K562 (cell line): ENCODE measurements around the gene XCL1. TPM values are rescaled to one million over a fixed set of nuclear protein-coding genes. Genes with fewer than 3 reads are reported as not detected.

ENCODE experiments used
- MEF2D ChIP-seq: conservative IDR thresholded peaks from 2 replicates; pipeline ENCODE4 v1.6.1; 2016; ENCODE audit warnings: low read depth, missing genetic modification characterization, missing compliant biosample characterization
- MYC ChIP-seq, 2 experiments: fragments of 250-450 bp in 1 of 2; sonication (Bioruptor Pico) in 1 of 2; IDR thresholded peaks; 2 replicates each; pipeline versions ENCODE4 v1.5.1 to v1.6.1; 2012 to 2021; ENCODE audit warnings: low read depth in 2 of 2, borderline replicate concordance in 1 of 2, improper control_type of control experiment in 1 of 2, low read length in 1 of 2, mild to moderate bottlenecking in 1 of 2, moderate library complexity in 1 of 2
- NUFIP1 ChIP-seq: fragments of 450-650 bp; IDR thresholded peaks from 2 replicates; pipeline ENCODE4 v1.6.1; 2018; ENCODE audit not compliant: partially characterized antibody
- SNRNP70 ChIP-seq: fragments of 200-400 bp; formaldehyde crosslinking; optimal IDR thresholded peaks from 2 replicates; pipeline ENCODE3; 2017; ENCODE audit warnings: low read depth, low read length
- ZNF282 ChIP-seq: sonication (generic); formaldehyde crosslinking; IDR thresholded peaks from 2 replicates; pipeline ENCODE4 v1.8.1; 2023; ENCODE audit warnings: missing genetic modification reagents
- polyA plus RNA-seq, 8 experiments: library from polyadenylated mRNA; depleted of rRNA in 4 of 8; stranded (reverse) in 5 of 8; unstranded in 3 of 8; fragments of >200 nt; fragmentation: Nextera tagmentation in 2 of 8; fragmentation: Illumina TruSeq in 1 of 8; extraction: Ambion mirVana in 2 of 8; extraction: Trizol in 1 of 8; gene quantifications; 2 replicates each; pipeline versions ENCODE4 v1.2.1 to v1.2.3, GENCODE V29; 2011 to 2014; ENCODE audit warnings: inconsistent platforms in 1 of 8, missing spikeins in 1 of 8
- total RNA-seq, 7 experiments: library from RNA; depleted of rRNA in 6 of 7; stranded (reverse); fragments of >200 nt in 6 of 7; fragmentation: Illumina TruSeq in 2 of 7; extraction: Trizol in 2 of 7; gene quantifications; 2 replicates each; pipeline versions ENCODE4 v1.2.1 to v1.2.3, GENCODE V29; 2011 to 2021; ENCODE audit warnings: low replicate concordance in 1 of 7
- TF ChIP-seq, protein P1 (sequence below), 2 experiments: fragments of 450-650 bp; conservative IDR thresholded peaks; 2 replicates each; pipeline ENCODE4 v1.6.1; 2017; ENCODE audit warnings: mild to moderate bottlenecking in 2 of 2, moderate library complexity in 2 of 2
- TF ChIP-seq, protein P2 (sequence below): IDR thresholded peaks from 3 replicates; pipeline ENCODE4 v1.6.1; 2011; ENCODE audit warnings: borderline replicate concordance, mild to moderate bottlenecking, moderate library complexity; ENCODE audit not compliant: insufficient read length; ENCODE audit errors: extremely low read depth
- TF ChIP-seq, protein P3 (sequence below): IDR thresholded peaks from 2 replicates; pipeline ENCODE4 v1.6.1; 2011; ENCODE audit warnings: borderline replicate concordance, low read depth, mild to moderate bottlenecking, moderate library complexity, low read length; ENCODE audit not compliant: insufficient read depth, poor library complexity, severe bottlenecking
- TF ChIP-seq, protein P4 (sequence below), 2 experiments: fragments of 450-650 bp in 1 of 2; IDR thresholded peaks; 2 replicates each; pipeline ENCODE4 v1.6.1; 2011 to 2017; ENCODE audit warnings: low read depth in 2 of 2, antibody characterized with exemption in 1 of 2, borderline replicate concordance in 1 of 2, low read length in 1 of 2, mild to moderate bottlenecking in 1 of 2, mixed read lengths in 1 of 2; ENCODE audit not compliant: control insufficient read depth in 1 of 2
- TF ChIP-seq, protein P5 (sequence below): fragments of 250-450 bp; sonication (Bioruptor Pico); IDR thresholded peaks from 2 replicates; pipeline ENCODE4 v1.5.0; 2020; ENCODE audit warnings: mild to moderate bottlenecking
- TF ChIP-seq, protein P6 (sequence below): sonication (generic); formaldehyde crosslinking; IDR thresholded peaks from 2 replicates; pipeline ENCODE4 v1.8.1; 2023; ENCODE audit warnings: mild to moderate bottlenecking, missing genetic modification reagents

The XCL1 gene
- total and polyA plus RNA-seq, 9 of the 15 experiments (the other 6 are each of a cell fraction or from before 2014, with no cell fraction given), result 0.06 to 0.09 (median 0.06) TPM; not detected in 6

DNA sequence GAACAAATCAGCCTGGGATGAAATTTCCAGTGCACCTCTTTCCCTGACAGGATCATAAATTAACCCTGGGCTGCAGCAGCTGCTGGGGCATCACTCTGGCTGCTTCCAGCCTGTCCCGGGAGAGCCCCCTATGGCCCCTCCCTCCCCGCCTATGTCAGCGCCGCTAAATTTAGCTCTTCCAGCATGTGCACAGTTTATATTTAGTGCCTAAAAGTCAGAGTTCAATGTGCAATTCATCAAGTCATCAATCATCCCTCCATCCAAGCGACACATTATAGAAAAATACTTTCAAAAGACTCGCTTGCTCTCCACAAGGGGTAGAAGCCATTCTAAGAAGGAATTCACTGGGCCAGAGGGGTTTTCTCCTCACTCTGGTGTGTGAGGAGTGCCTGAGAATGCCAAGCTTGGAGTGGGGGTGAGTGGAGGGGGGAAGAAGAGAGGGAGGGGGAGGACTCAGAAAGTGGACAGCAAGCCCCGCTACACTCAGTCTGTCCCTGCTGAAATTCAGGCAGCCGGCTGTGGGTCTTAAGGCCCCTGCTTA is 37.4 kb downstream of the XCL1 start (continued):
- TF ChIP-seq, protein P1, sequence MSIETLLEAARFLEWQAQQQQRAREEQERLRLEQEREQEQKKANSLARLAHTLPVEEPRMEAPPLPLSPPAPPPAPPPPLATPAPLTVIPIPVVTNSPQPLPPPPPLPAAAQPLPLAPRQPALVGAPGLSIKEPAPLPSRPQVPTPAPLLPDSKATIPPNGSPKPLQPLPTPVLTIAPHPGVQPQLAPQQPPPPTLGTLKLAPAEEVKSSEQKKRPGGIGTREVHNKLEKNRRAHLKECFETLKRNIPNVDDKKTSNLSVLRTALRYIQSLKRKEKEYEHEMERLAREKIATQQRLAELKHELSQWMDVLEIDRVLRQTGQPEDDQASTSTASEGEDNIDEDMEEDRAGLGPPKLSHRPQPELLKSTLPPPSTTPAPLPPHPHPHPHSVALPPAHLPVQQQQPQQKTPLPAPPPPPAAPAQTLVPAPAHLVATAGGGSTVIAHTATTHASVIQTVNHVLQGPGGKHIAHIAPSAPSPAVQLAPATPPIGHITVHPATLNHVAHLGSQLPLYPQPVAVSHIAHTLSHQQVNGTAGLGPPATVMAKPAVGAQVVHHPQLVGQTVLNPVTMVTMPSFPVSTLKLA (conservative IDR thresholded peaks at IDR 0.05), result no peak
- TF ChIP-seq, protein P2, sequence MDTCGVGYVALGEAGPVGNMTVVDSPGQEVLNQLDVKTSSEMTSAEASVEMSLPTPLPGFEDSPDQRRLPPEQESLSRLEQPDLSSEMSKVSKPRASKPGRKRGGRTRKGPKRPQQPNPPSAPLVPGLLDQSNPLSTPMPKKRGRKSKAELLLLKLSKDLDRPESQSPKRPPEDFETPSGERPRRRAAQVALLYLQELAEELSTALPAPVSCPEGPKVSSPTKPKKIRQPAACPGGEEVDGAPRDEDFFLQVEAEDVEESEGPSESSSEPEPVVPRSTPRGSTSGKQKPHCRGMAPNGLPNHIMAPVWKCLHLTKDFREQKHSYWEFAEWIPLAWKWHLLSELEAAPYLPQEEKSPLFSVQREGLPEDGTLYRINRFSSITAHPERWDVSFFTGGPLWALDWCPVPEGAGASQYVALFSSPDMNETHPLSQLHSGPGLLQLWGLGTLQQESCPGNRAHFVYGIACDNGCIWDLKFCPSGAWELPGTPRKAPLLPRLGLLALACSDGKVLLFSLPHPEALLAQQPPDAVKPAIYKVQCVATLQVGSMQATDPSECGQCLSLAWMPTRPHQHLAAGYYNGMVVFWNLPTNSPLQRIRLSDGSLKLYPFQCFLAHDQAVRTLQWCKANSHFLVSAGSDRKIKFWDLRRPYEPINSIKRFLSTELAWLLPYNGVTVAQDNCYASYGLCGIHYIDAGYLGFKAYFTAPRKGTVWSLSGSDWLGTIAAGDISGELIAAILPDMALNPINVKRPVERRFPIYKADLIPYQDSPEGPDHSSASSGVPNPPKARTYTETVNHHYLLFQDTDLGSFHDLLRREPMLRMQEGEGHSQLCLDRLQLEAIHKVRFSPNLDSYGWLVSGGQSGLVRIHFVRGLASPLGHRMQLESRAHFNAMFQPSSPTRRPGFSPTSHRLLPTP, result no peak
- peak; percentile 99 for TF ChIP-seq MEF2D (tag)
- no peak for TF ChIP-seq MYC (IDR thresholded peaks at IDR 0.05; ENCODE audit: low read depth, low read length)
- no peak for TF ChIP-seq MYC (CRISPR knock-in tag; IDR thresholded peaks at IDR 0.05; ENCODE audit: borderline replicate concordance, low read depth)
- no peak for TF ChIP-seq NUFIP1
- TF ChIP-seq, protein P3, sequence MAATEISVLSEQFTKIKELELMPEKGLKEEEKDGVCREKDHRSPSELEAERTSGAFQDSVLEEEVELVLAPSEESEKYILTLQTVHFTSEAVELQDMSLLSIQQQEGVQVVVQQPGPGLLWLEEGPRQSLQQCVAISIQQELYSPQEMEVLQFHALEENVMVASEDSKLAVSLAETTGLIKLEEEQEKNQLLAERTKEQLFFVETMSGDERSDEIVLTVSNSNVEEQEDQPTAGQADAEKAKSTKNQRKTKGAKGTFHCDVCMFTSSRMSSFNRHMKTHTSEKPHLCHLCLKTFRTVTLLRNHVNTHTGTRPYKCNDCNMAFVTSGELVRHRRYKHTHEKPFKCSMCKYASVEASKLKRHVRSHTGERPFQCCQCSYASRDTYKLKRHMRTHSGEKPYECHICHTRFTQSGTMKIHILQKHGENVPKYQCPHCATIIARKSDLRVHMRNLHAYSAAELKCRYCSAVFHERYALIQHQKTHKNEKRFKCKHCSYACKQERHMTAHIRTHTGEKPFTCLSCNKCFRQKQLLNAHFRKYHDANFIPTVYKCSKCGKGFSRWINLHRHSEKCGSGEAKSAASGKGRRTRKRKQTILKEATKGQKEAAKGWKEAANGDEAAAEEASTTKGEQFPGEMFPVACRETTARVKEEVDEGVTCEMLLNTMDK, result no peak
- TF ChIP-seq, protein P4, sequence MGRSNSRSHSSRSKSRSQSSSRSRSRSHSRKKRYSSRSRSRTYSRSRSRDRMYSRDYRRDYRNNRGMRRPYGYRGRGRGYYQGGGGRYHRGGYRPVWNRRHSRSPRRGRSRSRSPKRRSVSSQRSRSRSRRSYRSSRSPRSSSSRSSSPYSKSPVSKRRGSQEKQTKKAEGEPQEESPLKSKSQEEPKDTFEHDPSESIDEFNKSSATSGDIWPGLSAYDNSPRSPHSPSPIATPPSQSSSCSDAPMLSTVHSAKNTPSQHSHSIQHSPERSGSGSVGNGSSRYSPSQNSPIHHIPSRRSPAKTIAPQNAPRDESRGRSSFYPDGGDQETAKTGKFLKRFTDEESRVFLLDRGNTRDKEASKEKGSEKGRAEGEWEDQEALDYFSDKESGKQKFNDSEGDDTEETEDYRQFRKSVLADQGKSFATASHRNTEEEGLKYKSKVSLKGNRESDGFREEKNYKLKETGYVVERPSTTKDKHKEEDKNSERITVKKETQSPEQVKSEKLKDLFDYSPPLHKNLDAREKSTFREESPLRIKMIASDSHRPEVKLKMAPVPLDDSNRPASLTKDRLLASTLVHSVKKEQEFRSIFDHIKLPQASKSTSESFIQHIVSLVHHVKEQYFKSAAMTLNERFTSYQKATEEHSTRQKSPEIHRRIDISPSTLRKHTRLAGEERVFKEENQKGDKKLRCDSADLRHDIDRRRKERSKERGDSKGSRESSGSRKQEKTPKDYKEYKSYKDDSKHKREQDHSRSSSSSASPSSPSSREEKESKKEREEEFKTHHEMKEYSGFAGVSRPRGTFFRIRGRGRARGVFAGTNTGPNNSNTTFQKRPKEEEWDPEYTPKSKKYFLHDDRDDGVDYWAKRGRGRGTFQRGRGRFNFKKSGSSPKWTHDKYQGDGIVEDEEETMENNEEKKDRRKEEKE (IDR thresholded peaks at IDR 0.05; ENCODE audit: borderline replicate concordance in 1 of 2, control insufficient read depth in 1 of 2, low read depth in 2 of 2, low read length in 1 of 2), result no peak
- TF ChIP-seq ZNF282 (CRISPR knock-in tag), result no peak
- TF ChIP-seq, protein P5, sequence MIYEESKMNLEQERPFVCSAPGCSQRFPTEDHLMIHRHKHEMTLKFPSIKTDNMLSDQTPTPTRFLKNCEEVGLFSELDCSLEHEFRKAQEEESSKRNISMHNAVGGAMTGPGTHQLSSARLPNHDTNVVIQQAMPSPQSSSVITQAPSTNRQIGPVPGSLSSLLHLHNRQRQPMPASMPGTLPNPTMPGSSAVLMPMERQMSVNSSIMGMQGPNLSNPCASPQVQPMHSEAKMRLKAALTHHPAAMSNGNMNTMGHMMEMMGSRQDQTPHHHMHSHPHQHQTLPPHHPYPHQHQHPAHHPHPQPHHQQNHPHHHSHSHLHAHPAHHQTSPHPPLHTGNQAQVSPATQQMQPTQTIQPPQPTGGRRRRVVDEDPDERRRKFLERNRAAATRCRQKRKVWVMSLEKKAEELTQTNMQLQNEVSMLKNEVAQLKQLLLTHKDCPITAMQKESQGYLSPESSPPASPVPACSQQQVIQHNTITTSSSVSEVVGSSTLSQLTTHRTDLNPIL (CRISPR knock-in tag), result no peak
- TF ChIP-seq, protein P6, sequence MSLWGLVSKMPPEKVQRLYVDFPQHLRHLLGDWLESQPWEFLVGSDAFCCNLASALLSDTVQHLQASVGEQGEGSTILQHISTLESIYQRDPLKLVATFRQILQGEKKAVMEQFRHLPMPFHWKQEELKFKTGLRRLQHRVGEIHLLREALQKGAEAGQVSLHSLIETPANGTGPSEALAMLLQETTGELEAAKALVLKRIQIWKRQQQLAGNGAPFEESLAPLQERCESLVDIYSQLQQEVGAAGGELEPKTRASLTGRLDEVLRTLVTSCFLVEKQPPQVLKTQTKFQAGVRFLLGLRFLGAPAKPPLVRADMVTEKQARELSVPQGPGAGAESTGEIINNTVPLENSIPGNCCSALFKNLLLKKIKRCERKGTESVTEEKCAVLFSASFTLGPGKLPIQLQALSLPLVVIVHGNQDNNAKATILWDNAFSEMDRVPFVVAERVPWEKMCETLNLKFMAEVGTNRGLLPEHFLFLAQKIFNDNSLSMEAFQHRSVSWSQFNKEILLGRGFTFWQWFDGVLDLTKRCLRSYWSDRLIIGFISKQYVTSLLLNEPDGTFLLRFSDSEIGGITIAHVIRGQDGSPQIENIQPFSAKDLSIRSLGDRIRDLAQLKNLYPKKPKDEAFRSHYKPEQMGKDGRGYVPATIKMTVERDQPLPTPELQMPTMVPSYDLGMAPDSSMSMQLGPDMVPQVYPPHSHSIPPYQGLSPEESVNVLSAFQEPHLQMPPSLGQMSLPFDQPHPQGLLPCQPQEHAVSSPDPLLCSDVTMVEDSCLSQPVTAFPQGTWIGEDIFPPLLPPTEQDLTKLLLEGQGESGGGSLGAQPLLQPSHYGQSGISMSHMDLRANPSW, result no peak
- TF ChIP-seq SNRNP70, result no peak
